Measurements from ENCODE around the gene SLC39A8. TPM values are rescaled to one million over a fixed set of nuclear protein-coding genes. Genes with fewer than 3 reads are reported as not detected.
A peak's percentile ranks its signal among the peaks of the same experiment; 100 is the strongest.

SLC39A8 gene
- total RNA-seq, 3 donors from 2014 or later (not counting 1 experiment from before 2014, with no cell fraction given): 18.0 to 20.0 (median 18.2) TPM

GRCh38 chr4:102234243-102234838 lies 110.9 kb downstream of the SLC39A8 start:
- no peak overlapping the region for H3K27ac ChIP-seq (ENCODE audit: low read length)
- H3K27me3 Mint-ChIP-seq (ENCODE audit: low read depth in 2 of 2): no peaks in the 10 kb centered on the region
- no peak overlapping the region for H3K4me3 ChIP-seq (ENCODE audit: low read length)
- TF ChIP-seq, protein P1, sequence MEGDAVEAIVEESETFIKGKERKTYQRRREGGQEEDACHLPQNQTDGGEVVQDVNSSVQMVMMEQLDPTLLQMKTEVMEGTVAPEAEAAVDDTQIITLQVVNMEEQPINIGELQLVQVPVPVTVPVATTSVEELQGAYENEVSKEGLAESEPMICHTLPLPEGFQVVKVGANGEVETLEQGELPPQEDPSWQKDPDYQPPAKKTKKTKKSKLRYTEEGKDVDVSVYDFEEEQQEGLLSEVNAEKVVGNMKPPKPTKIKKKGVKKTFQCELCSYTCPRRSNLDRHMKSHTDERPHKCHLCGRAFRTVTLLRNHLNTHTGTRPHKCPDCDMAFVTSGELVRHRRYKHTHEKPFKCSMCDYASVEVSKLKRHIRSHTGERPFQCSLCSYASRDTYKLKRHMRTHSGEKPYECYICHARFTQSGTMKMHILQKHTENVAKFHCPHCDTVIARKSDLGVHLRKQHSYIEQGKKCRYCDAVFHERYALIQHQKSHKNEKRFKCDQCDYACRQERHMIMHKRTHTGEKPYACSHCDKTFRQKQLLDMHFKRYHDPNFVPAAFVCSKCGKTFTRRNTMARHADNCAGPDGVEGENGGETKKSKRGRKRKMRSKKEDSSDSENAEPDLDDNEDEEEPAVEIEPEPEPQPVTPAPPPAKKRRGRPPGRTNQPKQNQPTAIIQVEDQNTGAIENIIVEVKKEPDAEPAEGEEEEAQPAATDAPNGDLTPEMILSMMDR (IDR thresholded peaks at IDR 0.05): no peak
- no peaks in the 10 kb centered on the region for H3K4me1 ChIP-seq (ENCODE audit: control insufficient read depth, insufficient read depth, low read length)
- ATAC-seq: peak in 1 of 3 donors; percentile 32
- H3K4me1 Mint-ChIP-seq: no peaks in the 10 kb centered on the region
- no peak for DNase-seq
- H3K4me3 Mint-ChIP-seq: no peak overlapping the region
- H3K9me3 Mint-ChIP-seq: no peaks in the 10 kb centered on the region
- WGBS (ENCODE audit: insufficient coverage): 88% methylated on average over 15 of the region's 15 CpGs
- H3K27ac Mint-ChIP-seq: no peak overlapping the region
- H3K9me3 ChIP-seq (ENCODE audit: control insufficient read depth, insufficient read depth, low read length): no peaks in the 10 kb centered on the region
- no peaks in the 10 kb centered on the region for H3K36me3 ChIP-seq (ENCODE audit: control insufficient read depth, insufficient read depth, low read length)
- no peaks in the 10 kb centered on the region for H3K36me3 Mint-ChIP-seq
- H3K27me3 ChIP-seq (ENCODE audit: control insufficient read depth, insufficient read depth, low read length): no peaks in the 10 kb centered on the region
- intact Hi-C loops (cut with micrococcal nuclease): no loop called here

GRCh38 chr4:102230194-102230593 lies 115.1 kb downstream of the SLC39A8 start:
- Mint-ChIP-seq H3K9me3 (peaks cover 0 to 2% of the 10 kb centered on the region in 2 donors), H3K4me3 (no peak overlapping the region), H3K4me1 (no peaks in the 10 kb centered on the region), H3K27me3 (ENCODE audit: low read depth in 2 of 2) (no peaks in the 10 kb centered on the region), H3K36me3 (no peaks in the 10 kb centered on the region), H3K27ac (no peak overlapping the region)
- intact Hi-C loops (cut with micrococcal nuclease): no loop called here
- DNase-seq (no peak), ATAC-seq (no peak)
- Histone ChIP-seq H3K4me3 (ENCODE audit: low read length) (no peak overlapping the region), H3K9me3 (ENCODE audit: control insufficient read depth, insufficient read depth, low read length) (no peaks in the 10 kb centered on the region), H3K27ac (ENCODE audit: low read length) (no peak overlapping the region), H3K36me3 (ENCODE audit: control insufficient read depth, insufficient read depth, low read length) (no peaks in the 10 kb centered on the region), H3K4me1 (ENCODE audit: control insufficient read depth, insufficient read depth, low read length) (no peaks in the 10 kb centered on the region), H3K27me3 (ENCODE audit: control insufficient read depth, insufficient read depth, low read length) (no peaks in the 10 kb centered on the region)
- TF ChIP-seq, protein P1 (IDR thresholded peaks at IDR 0.05): no peak

DNA sequence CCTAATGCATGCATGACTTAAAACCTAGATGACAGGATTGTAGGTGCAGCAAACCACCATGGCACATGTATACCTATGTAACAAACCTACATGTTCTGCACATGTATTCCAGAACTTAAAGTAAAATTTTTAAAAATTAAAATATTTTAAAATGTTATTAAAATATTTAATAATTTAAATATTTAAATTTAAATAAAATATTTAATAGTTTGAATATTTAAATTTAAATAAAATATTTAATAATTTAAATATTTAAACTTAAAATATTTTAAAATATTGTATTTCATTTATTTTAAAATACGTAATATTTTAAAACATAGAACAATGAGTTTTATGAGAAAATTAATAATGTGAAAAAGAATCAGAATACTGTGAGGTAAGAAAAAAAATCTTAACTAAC lies 117.9 kb downstream of the SLC39A8 start:
- Histone ChIP-seq H3K4me1 (ENCODE audit: control insufficient read depth, insufficient read depth, low read length) (no peaks in the 10 kb centered on the region), H3K9me3 (ENCODE audit: control insufficient read depth, insufficient read depth, low read length) (no peaks in the 10 kb centered on the region), H3K27me3 (ENCODE audit: control insufficient read depth, insufficient read depth, low read length) (no peaks in the 10 kb centered on the region), H3K36me3 (ENCODE audit: control insufficient read depth, insufficient read depth, low read length) (no peaks in the 10 kb centered on the region), H3K27ac (ENCODE audit: low read length) (no peak overlapping the region), H3K4me3 (ENCODE audit: low read length) (no peak overlapping the region)
- peaks cover 0 to 2% of the 10 kb centered on the region in 2 donors for H3K9me3 Mint-ChIP-seq
- intact Hi-C loops (cut with micrococcal nuclease): no loop called here
- no peak for DNase-seq
- H3K27ac Mint-ChIP-seq: no peak overlapping the region
- no peak overlapping the region for H3K4me3 Mint-ChIP-seq
- TF ChIP-seq, protein P1 (IDR thresholded peaks at IDR 0.05): no peak
- ATAC-seq: no peak
- no CpG with 5 or more reads among the region's 1 CpG for WGBS (ENCODE audit: insufficient coverage)
- H3K27me3 Mint-ChIP-seq (ENCODE audit: low read depth in 2 of 2): no peaks in the 10 kb centered on the region
- no peaks in the 10 kb centered on the region for H3K36me3 Mint-ChIP-seq
- no peaks in the 10 kb centered on the region for H3K4me1 Mint-ChIP-seq

DNA sequence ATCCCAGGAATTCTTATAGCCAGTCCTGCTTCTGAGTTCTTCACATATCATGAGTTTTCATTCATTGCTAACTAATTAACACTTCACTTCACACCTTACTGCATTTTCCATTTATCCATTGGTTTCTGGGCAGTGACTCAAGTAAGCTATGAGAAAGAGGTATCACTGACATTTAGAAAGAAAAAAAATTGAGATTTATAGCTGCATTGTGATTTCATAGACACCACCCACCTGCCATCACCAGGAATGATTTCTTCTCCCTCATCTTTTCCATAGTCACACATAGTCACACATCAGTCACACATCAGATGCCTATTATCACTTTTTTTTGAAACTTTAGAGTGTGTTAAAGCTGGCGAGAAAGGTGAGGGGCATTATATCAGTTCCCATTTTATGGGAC lies 121.8 kb downstream of the SLC39A8 start:
- no peaks in the 10 kb centered on the region for H3K27me3 ChIP-seq (ENCODE audit: control insufficient read depth, insufficient read depth, low read length)
- no peak overlapping the region for H3K4me3 ChIP-seq (ENCODE audit: low read length)
- H3K4me1 Mint-ChIP-seq: no peaks in the 10 kb centered on the region
- H3K4me3 Mint-ChIP-seq: no peak overlapping the region
- ATAC-seq: no peak
- no peaks in the 10 kb centered on the region for H3K27me3 Mint-ChIP-seq (ENCODE audit: low read depth in 2 of 2)
- TF ChIP-seq, protein P1 (IDR thresholded peaks at IDR 0.05): no peak
- no CpG with 5 or more reads among the region's 1 CpG for WGBS (ENCODE audit: insufficient coverage)
- no peaks in the 10 kb centered on the region for H3K4me1 ChIP-seq (ENCODE audit: control insufficient read depth, insufficient read depth, low read length)
- DNase-seq: no peak
- H3K9me3 Mint-ChIP-seq: peaks cover 0 to 2% of the 10 kb centered on the region in 2 donors
- no peak overlapping the region for H3K27ac Mint-ChIP-seq
- intact Hi-C loops (cut with micrococcal nuclease): no loop called here
- no peak overlapping the region for H3K27ac ChIP-seq (ENCODE audit: low read length)
- no peaks in the 10 kb centered on the region for H3K36me3 Mint-ChIP-seq
- no peaks in the 10 kb centered on the region for H3K36me3 ChIP-seq (ENCODE audit: control insufficient read depth, insufficient read depth, low read length)
- H3K9me3 ChIP-seq (ENCODE audit: control insufficient read depth, insufficient read depth, low read length): no peaks in the 10 kb centered on the region

All from natural killer cell (primary cell).